GM21576 (cell line): ENCODE data around the gene EYA4.

ENCODE experiments used
- ATAC-seq: cut with Tn5 transposase; IDR thresholded peaks from one replicate; pipeline ENCODE4 v1.9.1; 2021; ENCODE audit warnings: mild to moderate bottlenecking, moderate library complexity; ENCODE audit not compliant: unreplicated experiment

The EYA4 gene

GRCh38 chr6:133241086-133241900, at the start of gene EYA4:
Gene EYA4 (plus strand): TSS chr6:133241357. CDS start chr6:133274781, 33,424 bp downstream.
- no peak for ATAC-seq

- no peak for ATAC-seq
These were observed 47.8 kb upstream of the EYA4 start for GRCh38 chr6:133193396-133193795.

GRCh38 chr6:133198725-133199124, 42.4 kb upstream of the EYA4 start:
- no peak for ATAC-seq

- ATAC-seq = no peak
These were observed 39.9 kb upstream of the EYA4 start for GRCh38 chr6:133201231-133201630.

GRCh38 chr6:133202610-133203343, 38.4 kb upstream of the EYA4 start:
- no peak for ATAC-seq

GRCh38 chr6:133203344-133203697, 37.8 kb upstream of the EYA4 start:
- no peak for ATAC-seq

GRCh38 chr6:133205304-133205703, 35.9 kb upstream of the EYA4 start:
- no peak for ATAC-seq

GRCh38 chr6:133206942-133207341, 34.2 kb upstream of the EYA4 start:
- ATAC-seq = no peak

- no peak for ATAC-seq
These were observed 33.4 kb upstream of the EYA4 start for GRCh38 chr6:133207754-133208153.

GRCh38 chr6:133208183-133208755, 32.9 kb upstream of the EYA4 start:
- ATAC-seq = no peak

GRCh38 chr6:133214267-133214666, 26.9 kb upstream of the EYA4 start:
- ATAC-seq = no peak

- ATAC-seq = no peak
These were observed 22.3 kb upstream of the EYA4 start for GRCh38 chr6:133218852-133219251.

GRCh38 chr6:133223452-133224029, 17.6 kb upstream of the EYA4 start:
- no peak for ATAC-seq

GRCh38 chr6:133225560-133225959, 15.6 kb upstream of the EYA4 start:
- no peak for ATAC-seq

GRCh38 chr6:133227344-133227743, 13.8 kb upstream of the EYA4 start:
- no peak for ATAC-seq

GRCh38 chr6:133230052-133230451, 11.1 kb upstream of the EYA4 start:
- ATAC-seq = no peak

GRCh38 chr6:133235221-133235620, 5.9 kb upstream of the EYA4 start:
- no peak for ATAC-seq

GRCh38 chr6:133236932-133237331, 4.2 kb upstream of the EYA4 start:
- no peak for ATAC-seq

- ATAC-seq = no peak
These were observed 559 bp upstream of the EYA4 start for GRCh38 chr6:133240511-133241085.

GRCh38 chr6:133241901-133242636, 912 bp downstream of the EYA4 start:
- ATAC-seq = no peak
